AG20443 (cell line): ENCODE results near the gene ZNF324B.
"Not testable (repeated sequence)": the region's sequence is repeated elsewhere in the genome, so short reads cannot be mapped to it uniquely, and the experiment has no call there.

ENCODE experiments used
- DNase-seq: peaks from one replicate; pipeline ENCODE4 v3.0.0; 2012; ENCODE audit warnings: low spot score, mixed read lengths

Gene ZNF324B

DNA sequence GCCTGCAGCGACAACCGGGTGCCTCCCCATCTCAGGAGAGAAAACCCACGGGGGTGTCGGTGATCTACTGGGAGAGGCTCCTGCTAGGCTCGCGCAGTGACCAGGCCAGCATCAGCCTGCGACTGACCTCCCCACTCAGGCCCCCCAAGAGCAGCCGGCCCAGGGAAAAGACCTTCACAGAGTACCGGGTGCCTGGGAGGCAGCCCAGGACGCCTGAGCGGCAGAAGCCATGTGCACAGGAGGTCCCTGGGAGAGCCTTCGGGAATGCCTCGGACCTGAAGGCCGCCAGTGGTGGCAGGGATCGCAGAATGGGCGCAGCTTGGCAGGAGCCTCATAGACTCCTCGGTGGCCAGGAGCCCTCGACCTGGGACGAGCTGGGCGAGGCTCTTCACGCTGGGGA is 3.9 kb downstream of the ZNF324B start:
- no peak for DNase-seq

DNA sequence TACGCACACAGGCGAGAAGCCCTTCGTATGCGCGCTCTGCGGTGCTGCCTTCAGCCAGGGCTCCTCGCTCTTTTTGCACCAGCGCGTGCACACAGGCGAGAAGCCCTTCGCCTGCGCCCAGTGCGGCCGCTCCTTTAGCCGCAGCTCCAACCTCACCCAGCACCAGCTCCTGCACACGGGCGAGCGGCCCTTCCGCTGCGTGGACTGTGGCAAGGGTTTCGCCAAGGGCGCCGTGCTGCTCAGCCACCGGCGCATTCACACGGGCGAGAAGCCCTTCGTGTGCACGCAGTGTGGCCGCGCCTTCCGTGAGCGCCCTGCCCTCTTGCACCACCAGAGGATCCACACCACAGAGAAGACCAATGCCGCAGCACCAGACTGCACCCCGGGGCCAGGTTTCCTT is 4.7 kb downstream of the ZNF324B start:
- DNase-seq = no peak

DNA sequence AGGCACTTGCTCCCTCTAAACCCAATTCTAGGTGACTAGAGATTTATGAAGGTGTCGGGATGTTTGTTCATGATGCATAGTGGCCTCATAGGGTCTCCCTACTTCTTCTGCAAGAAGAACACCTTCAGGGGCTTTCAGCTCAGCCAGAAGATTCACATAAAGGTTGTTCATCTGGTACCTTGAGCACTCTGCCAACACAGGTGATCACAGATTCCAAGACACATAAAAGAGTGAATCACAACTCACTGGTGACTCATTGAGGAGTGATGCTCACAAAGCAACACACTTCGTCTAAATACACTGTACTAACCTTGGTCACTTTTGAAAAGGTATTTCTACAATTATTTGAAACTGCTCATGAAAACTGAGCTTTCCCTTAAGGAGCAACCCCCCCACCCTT is 8.6 kb downstream of the ZNF324B start:
- DNase-seq = no peak

DNA sequence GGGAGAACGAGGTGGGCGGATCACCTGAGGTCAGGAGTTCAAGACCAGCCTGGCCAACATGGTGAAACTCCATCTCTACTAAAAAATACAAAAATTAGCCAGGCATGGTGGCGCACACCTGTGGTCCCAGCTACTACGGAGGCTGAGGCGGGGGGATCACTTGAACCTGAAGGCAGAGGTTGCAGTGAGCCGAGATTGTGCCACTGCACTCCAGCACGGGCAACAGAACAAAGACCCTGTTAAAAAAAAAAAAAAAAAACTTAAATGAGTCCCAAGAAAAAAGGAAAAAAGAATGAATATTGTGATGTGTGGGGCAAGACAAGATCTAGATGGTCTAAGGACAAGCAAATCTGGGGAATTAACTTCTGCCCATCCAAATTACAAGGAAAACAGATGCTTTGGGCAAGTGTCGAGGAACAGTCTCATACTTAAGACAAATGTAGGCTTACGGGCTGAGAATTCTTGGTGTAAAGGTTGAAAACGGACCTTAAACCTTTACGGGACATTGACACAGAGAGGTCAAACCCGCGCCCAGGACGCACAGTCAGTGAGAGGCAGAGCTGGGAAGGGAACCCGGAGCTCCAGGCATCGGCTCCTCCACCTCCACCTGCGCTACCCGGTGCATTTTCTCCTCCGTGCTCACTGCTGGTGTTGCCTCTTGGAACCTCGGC is 14.8 kb downstream of the ZNF324B start:
- no peak for DNase-seq

DNA sequence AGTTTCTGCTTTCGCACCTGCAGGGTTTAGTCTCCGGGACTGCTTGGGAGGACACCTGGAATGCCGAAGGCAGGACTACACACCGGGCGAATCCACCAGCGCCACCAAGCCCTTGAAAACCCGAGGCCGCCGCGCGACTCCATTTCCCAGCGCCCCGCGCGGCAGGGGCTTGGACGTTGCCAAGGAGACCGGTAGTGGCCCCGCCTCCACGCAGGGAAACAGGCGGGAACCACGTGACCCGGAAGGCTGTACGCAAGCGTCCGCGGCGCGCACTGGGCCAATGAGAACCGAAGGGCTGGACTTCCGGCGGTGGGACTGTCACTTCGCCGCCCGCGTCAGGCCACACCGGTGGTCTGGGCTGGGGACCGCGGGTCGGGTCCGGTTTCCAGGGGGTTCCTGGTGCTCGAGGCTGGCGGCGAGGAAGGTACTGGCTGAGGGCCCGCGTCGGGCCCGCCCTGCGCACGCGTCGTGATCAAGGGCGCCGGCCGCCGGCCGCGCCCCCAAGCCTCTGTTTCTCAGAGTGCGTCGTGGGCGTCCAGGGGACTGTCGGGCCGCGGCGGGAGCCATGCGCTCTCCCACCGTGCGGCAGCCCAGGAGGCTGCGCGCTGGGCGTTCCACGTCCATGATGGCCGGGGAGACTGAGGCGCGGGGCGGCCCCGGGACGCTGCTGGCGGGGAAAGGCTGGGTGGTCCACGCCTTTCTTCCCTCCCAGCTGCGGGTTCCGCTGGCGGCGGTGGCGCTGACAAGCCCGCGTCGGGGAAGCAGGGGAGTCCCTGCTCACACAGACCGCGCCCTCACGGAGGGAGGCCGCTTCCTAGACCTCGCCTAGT is 15.6 kb downstream of the ZNF324B start, which contains the start of gene ZNF324:
ZNF324 (plus strand) TSS at position 321 of the 830 bp plus-strand sequence. CDS start 2,106 bp downstream, outside the sequence.
- peak; percentile 99 for DNase-seq

DNA sequence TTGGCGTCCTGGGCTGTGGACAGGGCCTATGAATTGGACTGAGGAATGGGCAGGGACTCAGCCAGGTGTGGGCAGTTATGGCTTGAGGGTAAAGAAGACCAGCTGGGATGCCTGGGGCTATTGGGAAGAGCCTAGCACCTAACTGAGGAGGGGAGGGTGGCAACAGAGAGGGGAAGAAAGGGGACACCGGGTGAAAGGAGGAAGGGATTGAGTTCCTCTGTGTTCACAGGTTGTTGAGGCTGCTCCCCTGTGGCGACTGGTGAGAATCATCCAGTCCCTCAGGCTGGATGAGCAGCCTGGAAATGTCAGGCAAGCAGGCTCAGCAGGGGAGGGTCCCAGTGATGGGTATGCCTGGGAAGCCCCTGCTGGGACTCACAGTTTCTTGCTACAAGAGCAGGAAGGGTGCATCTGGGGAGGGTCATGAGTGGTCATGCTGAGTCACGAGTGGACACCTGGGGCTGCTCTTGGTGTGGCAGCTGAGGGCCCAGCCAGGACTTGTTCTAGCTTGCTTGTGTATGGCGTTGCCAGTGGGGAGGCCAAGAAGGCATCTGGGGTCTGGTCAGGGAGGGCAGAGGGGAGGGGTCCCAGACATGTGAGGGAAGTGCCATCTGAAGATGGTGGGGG is 16.9 kb downstream of the ZNF324B start:
- no peak for DNase-seq

DNA sequence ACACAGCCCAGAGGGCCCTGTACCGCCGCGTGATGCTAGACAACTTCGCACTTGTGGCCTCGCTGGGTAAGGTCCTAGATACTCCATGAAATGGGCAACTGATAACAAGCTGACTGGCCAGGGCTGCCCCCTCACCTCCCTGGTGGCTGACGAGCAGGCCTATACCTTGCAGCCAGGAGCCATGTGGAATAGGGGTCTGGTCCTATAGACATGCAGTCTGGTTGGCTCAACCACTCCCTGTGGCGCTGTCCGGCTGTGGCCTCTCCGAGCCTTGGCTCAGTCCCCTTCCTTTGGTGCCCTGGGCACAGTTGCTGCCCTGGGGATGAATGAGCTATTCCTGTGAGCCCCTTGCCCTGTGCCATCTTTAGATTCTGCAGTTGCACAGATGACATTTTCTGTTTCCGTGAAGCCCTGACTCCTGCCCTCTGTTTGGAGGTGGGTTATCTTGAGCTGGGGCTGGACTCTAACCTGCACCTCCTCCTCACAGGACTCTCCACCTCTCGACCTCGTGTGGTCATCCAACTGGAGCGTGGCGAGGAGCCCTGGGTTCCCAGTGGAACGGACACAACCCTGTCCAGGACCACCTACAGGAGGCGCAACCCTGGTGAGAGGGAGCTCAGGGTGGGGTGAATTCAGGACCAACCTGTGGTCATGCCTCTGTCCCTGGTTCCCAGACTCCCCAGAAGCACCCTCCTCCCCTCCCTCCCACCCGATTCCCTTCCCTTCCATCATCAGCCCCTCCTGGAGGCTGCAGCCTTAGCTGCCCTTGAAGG is 18.0 kb downstream of the ZNF324B start:
- no peak for DNase-seq

DNA sequence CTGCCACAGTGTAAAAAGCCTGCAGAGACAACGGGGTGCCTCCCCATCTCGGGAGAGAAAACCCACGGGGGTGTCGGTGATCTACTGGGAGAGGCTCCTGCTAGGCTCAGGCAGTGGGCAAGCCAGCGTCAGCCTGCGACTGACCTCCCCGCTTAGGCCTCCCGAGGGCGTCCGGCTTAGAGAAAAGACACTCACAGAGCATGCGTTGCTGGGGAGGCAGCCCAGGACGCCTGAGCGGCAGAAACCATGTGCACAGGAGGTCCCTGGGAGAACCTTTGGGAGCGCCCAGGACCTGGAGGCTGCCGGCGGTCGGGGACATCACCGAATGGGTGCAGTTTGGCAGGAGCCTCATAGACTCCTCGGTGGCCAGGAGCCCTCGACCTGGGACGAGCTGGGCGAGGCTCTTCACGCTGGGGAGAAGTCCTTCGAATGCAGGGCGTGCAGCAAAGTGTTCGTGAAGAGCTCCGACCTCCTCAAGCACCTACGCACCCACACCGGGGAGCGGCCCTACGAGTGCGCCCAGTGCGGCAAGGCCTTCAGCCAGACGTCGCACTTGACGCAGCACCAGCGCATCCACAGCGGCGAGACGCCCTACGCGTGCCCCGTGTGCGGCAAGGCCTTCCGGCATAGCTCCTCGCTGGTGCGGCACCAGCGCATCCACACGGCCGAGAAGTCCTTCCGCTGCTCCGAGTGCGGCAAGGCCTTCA is 19.6 kb downstream of the ZNF324B start:
- DNase-seq = not testable (repeated sequence)

DNA sequence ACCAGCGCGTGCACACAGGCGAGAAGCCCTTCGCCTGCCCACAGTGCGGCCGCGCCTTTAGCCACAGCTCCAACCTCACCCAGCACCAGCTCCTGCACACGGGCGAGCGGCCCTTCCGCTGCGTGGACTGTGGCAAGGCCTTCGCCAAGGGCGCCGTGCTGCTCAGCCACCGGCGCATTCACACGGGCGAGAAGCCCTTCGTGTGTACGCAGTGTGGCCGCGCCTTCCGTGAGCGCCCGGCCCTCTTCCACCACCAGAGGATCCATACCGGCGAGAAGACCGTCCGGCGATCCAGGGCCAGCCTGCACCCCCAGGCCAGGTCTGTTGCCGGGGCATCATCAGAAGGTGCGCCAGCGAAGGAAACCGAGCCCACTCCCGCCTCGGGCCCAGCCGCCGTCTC is 20.3 kb downstream of the ZNF324B start:
- no peak for DNase-seq

DNA sequence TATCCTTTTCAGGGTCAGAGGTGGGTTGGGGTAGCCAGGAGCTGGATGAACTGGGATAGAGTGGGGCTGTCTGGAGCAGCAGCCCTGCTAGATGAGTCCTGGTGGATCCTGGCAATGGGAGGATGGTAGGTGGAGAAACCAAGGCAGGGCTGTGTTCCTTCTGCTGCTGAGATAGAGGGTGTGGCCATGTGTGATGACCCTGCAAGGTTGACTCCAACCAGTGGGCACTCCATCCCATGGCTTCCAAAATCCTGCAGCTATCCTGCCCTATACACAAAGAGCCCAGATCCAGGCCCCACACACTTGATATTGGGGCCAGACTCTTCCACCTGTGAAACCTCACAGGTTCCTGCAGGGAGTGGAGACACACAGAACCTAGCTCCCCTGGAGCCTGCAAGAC is 22.4 kb downstream of the ZNF324B start:
- no peak for DNase-seq

DNA sequence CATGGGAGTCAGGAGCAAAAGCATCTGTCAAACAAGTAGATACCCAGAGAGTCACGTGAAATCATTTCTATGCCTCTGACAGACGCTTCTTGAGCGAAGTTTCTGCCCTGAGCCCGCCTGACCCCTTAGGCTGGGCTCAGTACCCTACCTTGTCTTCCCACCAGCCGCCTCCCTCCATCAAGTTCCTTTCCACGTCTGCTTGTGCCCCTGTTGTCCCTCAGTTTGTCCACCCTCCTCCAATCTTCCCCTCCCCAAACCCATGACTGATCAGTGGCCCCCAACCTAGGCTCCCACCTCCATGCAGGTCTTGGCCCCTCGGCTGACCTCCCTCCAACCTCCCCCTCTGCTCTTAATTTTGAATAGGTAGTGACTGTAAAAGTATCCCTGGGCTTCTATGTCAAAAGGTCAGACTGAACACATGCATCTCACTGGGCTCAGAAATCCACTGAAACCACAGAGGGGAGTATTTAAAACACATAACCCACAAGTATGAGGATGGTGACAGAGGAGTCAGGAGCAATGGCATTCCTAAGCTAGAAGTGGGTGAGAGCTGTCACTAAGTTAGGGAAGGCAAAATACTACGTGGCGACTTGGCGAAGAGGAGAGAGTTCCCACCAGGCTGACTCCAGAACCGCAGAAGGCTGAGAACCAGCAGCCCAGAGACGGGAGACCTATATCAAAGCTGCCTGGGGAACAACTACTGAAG is 23.0 kb downstream of the ZNF324B start:
- DNase-seq = peak; percentile 45

DNA sequence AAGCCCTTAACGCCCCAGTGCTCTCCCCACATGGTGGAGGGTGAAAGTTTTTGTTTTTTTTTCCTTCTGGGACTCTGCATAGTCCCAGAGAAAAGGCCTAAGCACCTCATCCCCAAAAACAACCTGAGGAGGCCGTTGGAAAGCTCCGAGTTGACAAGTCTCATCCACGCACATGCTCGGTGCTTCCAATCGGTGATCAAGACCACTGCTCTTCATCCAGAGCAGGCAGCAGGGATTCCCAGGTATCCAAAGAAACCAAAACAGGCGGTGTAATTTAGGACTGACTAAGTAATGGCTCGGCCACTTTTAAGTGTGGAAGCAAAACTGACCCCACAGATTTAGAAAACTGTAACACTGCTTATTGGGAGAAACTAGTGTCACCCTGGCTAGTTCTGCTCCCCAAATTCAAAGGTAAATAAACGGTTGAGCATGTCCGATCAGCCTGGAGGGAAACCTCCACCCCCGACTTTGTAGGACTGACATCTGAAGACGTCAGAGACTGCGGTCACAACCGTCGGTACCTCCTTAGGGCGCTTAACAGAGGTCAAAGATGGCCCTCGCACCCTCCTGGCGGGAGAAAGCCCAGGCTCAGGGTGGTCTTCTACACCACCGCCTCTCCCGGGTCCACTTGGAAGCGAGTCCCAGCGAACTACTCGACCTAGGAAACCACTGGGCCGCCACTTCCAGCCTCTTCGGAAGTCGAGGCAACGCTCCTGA is 23.7 kb downstream of the ZNF324B start:
- no peak for DNase-seq

DNA sequence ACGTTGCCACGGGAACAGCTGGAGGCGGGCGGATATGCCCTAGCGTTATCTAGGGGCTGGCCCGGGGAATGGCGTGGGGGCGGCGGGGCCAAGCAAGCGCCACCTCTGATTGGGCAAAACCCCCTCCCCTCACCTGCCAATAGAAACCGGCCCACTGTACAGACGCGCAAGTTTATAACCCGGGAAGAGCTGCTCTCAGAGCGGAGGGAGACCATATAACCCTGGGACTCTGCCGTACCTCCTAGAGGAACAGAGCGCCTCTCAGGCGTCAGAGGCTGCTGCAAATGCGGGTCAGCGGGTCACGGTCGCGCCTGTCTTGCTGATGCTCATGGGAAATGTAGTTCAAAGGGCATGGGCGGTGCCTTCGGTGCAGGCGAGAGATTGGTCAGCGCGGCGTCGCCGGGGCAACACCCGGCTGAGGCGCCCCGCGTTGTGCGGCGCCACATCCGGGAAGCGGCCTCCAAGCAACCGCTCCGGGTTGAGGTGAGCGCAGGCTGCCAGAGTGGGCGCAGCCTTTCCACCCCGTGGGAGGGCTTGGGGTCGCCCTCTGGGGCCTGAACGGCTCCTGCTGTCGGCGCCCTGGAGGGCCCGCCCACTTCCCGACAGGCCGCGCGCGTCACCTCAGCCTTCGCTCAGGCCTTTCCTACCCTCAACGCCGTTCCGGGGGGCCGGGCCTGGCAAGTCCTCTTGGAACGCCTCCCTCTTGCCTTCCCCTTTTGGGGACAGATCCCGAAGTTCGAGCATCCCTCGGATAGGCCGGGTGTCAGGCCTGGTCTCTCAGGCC is 24.5 kb downstream of the ZNF324B start, which contains the start of gene ZNF446:
ZNF446 (plus strand) TSS at position 639 of the 784 bp plus-strand sequence. CDS start 867 bp downstream, outside the sequence.
- DNase-seq = peak; percentile 96

DNA sequence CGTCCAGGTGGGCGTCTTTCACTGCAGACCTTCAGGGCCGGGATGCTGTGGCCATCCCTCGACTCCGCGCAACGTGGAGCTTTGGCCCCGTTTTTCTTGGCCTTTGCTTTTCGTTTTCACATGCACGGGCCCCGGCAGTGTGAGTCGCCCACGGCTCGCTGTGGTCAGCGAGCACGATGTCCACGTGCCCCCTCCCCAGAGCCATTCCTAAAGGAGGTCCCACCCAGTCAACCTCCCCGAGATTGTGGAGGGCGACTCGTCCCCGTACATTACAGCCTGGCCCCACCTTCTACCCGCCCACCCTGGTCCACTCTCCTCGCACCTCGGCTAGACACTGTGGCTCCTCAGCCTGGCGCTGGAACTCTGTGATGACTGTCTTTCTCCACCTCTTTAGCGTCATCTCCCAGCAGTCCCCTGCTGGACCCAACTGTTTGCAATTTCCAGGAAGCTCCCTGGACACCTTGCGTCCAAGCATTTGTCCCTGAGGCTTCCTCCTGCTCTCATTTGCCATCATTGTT is 25.1 kb downstream of the ZNF324B start:
- DNase-seq = peak; percentile 55

DNA sequence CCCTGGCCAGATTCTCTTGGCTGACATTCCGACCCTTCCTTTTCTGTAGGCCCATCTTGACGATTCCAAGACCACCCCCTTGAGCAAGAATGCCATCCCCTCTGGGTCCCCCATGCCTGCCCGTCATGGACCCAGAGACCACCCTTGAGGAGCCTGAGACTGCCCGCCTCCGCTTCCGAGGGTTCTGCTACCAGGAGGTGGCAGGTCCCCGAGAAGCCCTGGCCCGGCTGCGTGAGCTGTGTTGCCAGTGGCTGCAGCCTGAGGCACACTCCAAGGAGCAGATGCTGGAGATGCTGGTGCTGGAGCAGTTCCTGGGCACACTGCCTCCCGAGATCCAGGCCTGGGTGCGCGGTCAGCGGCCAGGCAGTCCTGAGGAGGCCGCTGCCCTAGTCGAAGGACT is 25.7 kb downstream of the ZNF324B start:
- no peak for DNase-seq

DNA sequence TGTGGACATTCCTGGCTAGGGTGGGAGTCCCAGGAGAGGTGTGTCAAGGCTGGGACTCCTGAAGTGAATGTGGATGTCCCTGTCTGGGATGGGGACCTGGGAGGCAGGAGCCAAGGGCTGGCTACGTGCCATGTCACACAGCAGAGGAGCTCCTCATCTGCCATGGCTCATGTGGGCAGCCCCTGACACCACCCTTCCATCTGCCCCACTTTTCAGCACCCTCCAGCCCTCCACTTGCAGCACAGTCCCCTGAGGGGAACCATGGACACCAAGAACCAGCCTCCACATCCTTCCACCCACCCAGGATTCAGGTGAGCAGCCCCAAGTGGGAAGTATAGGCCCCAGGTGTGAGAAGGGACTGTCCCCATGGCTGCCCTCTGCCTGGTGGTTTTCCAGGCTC is 26.4 kb downstream of the ZNF324B start:
- DNase-seq = no peak

DNA sequence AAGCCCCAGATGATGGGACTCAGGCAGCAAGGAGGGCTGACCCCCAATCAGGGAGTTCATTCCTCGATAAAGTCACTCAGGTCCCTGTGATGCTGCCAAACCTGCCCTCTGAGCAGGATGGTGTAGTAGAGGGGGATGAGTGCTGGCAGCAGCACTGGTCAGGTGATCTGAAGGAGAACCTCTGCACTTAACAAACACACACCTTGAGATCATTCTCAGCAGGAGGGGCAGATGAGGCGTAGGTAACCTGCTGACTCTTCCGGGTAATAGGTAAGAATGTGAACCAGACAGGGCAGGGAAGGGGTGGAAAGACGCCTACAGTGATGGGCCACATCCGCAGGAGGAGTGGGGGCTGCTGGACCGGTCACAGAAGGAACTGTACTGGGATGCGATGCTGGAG is 27.9 kb downstream of the ZNF324B start:
- no peak for DNase-seq

DNA sequence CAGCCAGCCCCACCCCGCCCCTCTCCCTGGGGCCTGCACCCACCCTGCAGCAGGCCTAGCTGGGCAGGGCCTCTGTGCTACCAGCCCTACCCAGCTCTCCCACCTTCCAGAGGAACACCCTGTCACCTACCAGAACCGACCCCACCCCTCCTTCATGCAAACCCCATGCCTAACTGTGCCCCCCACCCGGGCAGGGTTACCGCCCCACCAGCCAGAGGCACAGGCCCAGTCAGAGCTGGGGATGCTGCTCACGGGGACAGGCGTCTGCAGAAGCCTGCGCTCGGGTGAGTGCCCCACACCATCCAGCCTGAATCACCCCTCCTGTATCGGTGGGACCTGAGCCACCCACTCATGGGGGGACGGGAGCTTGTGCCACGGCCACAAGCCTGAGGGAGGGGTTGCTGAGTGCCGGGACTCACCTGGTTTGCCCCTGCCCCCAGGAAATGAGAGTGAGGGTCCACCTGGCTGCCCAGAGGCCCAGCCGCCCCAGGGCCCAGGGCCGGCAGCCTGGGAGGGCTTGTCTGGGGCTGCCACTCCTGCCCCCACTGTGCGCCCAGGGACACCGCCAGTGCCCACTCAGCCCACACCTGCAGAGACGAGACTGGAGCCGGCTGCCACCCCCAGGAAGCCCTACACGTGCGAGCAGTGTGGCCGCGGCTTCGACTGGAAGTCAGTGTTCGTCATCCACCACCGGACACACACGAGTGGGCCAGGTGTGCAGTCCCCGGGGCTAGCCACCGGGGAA is 28.5 kb downstream of the ZNF324B start:
- DNase-seq = no peak
